A549 (cell line): Measurements from ENCODE around the gene KLF3.

Experiments used
- EHMT2 ChIP-seq: fragments of 200-600 bp; sonication (generic); IDR thresholded peaks from 2 replicates; pipeline ENCODE4 v1.6.1; 2016; ENCODE audit warnings: antibody characterized with exemption, low read depth, mild to moderate bottlenecking, moderate library complexity
- ELK1 ChIP-seq: fragments of 150-350 bp; IDR thresholded peaks from 2 replicates; pipeline ENCODE4 v1.6.1; 2014; ENCODE audit warnings: low read depth, mild to moderate bottlenecking, low read length
- EP300 ChIP-seq, 2 experiments: fragments of >200 bp; sonication (Bioruptor Twin); formaldehyde crosslinking; IDR thresholded peaks; 2 replicates in 1 of 2; 3 replicates in 1 of 2; pipeline ENCODE4 v1.6.1; 2016 to 2017
- GATA3 ChIP-seq: IDR thresholded peaks from 2 replicates; pipeline ENCODE4 v1.6.1; 2012; ENCODE audit warnings: borderline replicate concordance
- JUN ChIP-seq, 2 experiments: fragments of >200 bp; sonication (Bioruptor Twin); formaldehyde crosslinking; IDR thresholded peaks; 2 replicates in 1 of 2; 3 replicates in 1 of 2; pipeline ENCODE4 v1.6.1; 2016 to 2017
- JUNB ChIP-seq: fragments of >200 bp; sonication (Bioruptor Twin); formaldehyde crosslinking; IDR thresholded peaks from 2 replicates; pipeline ENCODE4 v1.6.1; 2016
- POLR2A ChIP-seq: IDR thresholded peaks from 2 replicates; pipeline ENCODE4 v1.6.1; 2012; ENCODE audit warnings: mild to moderate bottlenecking, low read length
- REST ChIP-seq: fragments of 200-600 bp; sonication (generic); IDR thresholded peaks from 2 replicates; pipeline ENCODE4 v1.6.1; 2016; ENCODE audit warnings: antibody characterized with exemption, mild to moderate bottlenecking, moderate library complexity
- ZFP36 ChIP-seq: fragments of 450-650 bp; IDR thresholded peaks from 2 replicates; pipeline ENCODE4 v1.6.1; 2014; ENCODE audit warnings: borderline replicate concordance; ENCODE audit not compliant: partially characterized antibody
- TF ChIP-seq, protein P1 (sequence below): fragments of >200 bp; sonication (Bioruptor Twin); formaldehyde crosslinking; IDR thresholded peaks from 3 replicates; pipeline ENCODE4 v1.5.1; 2016
- TF ChIP-seq, protein P2 (sequence below): fragments of 450-650 bp; IDR thresholded peaks from 2 replicates; pipeline ENCODE4 v1.6.1; 2014; ENCODE audit warnings: antibody characterized with exemption
- TF ChIP-seq, protein P3 (sequence below): IDR thresholded peaks from 2 replicates; pipeline ENCODE4 v1.6.1; 2012
- TF ChIP-seq, protein P4 (sequence below): fragments of 250-450 bp; sonication (Bioruptor Pico); IDR thresholded peaks from 2 replicates; pipeline ENCODE4 v1.5.0; 2020; ENCODE audit warnings: low read depth, mild to moderate bottlenecking, moderate library complexity

- TF ChIP-seq, protein P1, sequence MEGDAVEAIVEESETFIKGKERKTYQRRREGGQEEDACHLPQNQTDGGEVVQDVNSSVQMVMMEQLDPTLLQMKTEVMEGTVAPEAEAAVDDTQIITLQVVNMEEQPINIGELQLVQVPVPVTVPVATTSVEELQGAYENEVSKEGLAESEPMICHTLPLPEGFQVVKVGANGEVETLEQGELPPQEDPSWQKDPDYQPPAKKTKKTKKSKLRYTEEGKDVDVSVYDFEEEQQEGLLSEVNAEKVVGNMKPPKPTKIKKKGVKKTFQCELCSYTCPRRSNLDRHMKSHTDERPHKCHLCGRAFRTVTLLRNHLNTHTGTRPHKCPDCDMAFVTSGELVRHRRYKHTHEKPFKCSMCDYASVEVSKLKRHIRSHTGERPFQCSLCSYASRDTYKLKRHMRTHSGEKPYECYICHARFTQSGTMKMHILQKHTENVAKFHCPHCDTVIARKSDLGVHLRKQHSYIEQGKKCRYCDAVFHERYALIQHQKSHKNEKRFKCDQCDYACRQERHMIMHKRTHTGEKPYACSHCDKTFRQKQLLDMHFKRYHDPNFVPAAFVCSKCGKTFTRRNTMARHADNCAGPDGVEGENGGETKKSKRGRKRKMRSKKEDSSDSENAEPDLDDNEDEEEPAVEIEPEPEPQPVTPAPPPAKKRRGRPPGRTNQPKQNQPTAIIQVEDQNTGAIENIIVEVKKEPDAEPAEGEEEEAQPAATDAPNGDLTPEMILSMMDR, result no peak
- TF ChIP-seq POLR2A (no peak), EHMT2 (no peak), EP300 (IDR thresholded peaks at IDR 0.05) (no peak), ELK1 (no peak), ZFP36 (no peak), REST (no peak), JUNB (no peak), GATA3 (no peak), JUN (IDR thresholded peaks at IDR 0.05) (no peak)
- TF ChIP-seq, protein P2, sequence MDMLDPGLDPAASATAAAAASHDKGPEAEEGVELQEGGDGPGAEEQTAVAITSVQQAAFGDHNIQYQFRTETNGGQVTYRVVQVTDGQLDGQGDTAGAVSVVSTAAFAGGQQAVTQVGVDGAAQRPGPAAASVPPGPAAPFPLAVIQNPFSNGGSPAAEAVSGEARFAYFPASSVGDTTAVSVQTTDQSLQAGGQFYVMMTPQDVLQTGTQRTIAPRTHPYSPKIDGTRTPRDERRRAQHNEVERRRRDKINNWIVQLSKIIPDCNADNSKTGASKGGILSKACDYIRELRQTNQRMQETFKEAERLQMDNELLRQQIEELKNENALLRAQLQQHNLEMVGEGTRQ, result no peak
- TF ChIP-seq, protein P3, sequence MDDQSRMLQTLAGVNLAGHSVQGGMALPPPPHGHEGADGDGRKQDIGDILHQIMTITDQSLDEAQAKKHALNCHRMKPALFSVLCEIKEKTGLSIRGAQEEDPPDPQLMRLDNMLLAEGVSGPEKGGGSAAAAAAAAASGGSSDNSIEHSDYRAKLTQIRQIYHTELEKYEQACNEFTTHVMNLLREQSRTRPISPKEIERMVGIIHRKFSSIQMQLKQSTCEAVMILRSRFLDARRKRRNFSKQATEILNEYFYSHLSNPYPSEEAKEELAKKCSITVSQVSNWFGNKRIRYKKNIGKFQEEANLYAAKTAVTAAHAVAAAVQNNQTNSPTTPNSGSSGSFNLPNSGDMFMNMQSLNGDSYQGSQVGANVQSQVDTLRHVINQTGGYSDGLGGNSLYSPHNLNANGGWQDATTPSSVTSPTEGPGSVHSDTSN, result no peak
- TF ChIP-seq, protein P4, sequence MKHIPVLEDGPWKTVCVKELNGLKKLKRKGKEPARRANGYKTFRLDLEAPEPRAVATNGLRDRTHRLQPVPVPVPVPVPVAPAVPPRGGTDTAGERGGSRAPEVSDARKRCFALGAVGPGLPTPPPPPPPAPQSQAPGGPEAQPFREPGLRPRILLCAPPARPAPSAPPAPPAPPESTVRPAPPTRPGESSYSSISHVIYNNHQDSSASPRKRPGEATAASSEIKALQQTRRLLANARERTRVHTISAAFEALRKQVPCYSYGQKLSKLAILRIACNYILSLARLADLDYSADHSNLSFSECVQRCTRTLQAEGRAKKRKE, result no peak
These were observed 32.7 kb downstream of the KLF3 start for GRCh38 chr4:38696697-38697096.
